Nephron progenitor cell (in vitro differentiated cells): ENCODE results near the gene DNAJA4.

Source experiments
- DNase-seq: peaks from one replicate; pipeline ENCODE4 v3.0.0; 2021
- H3K27ac Mint-ChIP-seq: 2 replicates; pipeline ENCODE4 v1.8.0; 2021; ENCODE audit warnings: mild to moderate bottlenecking, moderate library complexity, mixed read lengths
- H3K27me3 Mint-ChIP-seq: 2 replicates; pipeline ENCODE4 v1.8.0; 2021; ENCODE audit warnings: mild to moderate bottlenecking, low read depth, mixed read lengths; ENCODE audit not compliant: poor library complexity
- H3K36me3 Mint-ChIP-seq: 2 replicates; pipeline ENCODE4 v1.8.0; 2021; ENCODE audit warnings: low read depth, mixed read lengths
- H3K4me1 Mint-ChIP-seq: 2 replicates; pipeline ENCODE4 v1.8.0; 2021; ENCODE audit warnings: mixed read lengths
- H3K4me3 Mint-ChIP-seq: 2 replicates; pipeline ENCODE4 v1.8.0; 2021; ENCODE audit warnings: mild to moderate bottlenecking, moderate library complexity, mixed read lengths
- H3K9me3 Mint-ChIP-seq: 2 replicates; pipeline ENCODE4 v1.8.0; 2021; ENCODE audit warnings: mild to moderate bottlenecking, moderate library complexity, mixed read lengths
- TF ChIP-seq, protein P1 (sequence below): fragments of 200-600 bp; sonication (generic); IDR thresholded peaks from 2 replicates; pipeline ENCODE4 v1.5.0; 2021; ENCODE audit warnings: antibody characterized with exemption

Gene DNAJA4

DNA sequence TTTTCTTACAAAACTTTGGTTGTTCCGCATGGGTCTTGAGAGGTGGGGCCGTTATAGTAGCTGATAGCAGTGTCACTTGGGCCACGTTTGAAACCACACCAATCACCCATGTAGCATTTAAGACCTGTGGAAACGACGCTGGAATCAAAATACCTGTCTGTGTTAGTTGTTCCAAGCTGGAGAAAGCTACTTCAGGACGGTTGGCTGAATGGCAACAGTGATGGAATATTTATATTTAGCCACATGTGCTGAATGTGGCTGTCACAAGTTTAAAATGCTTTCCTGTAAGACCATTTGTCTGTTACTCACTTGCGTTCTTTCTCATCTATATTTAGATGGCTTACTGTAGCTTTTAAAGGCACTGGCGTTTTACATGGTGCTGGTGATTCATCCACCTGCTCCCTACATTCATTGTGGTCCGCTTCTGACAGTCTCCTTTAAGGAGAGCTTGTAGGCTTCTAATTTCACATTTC, 1.4 kb downstream of the DNAJA4 start:
- Mint-ChIP-seq H3K9me3 (no peaks in the 10 kb centered on the region), H3K4me1 (no peaks in the 10 kb centered on the region), H3K4me3 (no peak overlapping the region), H3K27ac (no peak overlapping the region), H3K27me3 (peaks cover 37% of the 10 kb centered on the region), H3K36me3 (no peaks in the 10 kb centered on the region)
- no peak for DNase-seq
- TF ChIP-seq, protein P1, sequence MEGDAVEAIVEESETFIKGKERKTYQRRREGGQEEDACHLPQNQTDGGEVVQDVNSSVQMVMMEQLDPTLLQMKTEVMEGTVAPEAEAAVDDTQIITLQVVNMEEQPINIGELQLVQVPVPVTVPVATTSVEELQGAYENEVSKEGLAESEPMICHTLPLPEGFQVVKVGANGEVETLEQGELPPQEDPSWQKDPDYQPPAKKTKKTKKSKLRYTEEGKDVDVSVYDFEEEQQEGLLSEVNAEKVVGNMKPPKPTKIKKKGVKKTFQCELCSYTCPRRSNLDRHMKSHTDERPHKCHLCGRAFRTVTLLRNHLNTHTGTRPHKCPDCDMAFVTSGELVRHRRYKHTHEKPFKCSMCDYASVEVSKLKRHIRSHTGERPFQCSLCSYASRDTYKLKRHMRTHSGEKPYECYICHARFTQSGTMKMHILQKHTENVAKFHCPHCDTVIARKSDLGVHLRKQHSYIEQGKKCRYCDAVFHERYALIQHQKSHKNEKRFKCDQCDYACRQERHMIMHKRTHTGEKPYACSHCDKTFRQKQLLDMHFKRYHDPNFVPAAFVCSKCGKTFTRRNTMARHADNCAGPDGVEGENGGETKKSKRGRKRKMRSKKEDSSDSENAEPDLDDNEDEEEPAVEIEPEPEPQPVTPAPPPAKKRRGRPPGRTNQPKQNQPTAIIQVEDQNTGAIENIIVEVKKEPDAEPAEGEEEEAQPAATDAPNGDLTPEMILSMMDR = no peak

DNA sequence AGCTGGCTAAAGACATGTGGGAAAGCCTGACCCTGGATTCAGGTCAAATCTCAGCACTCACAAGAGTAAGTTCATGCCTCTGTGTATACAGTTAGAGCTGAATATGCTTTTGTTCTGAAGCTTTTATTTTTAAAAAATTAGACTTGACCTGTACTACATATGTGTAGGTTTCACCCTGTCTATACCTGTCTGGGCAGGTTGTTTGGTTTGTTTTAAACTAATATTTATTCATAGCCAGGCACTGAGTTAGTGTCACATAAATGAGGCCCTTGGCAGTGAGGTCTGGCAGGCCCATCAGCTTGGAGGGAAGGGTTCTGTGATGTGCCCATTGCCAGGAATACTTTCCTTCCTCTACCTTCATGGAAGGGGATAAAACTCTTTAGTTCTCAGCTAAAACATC, 1.9 kb downstream of the DNAJA4 start:
- TF ChIP-seq, protein P1 = no peak
- Mint-ChIP-seq H3K27me3 (peaks cover 37% of the 10 kb centered on the region), H3K9me3 (no peaks in the 10 kb centered on the region), H3K4me3 (no peak overlapping the region), H3K4me1 (no peaks in the 10 kb centered on the region), H3K36me3 (no peaks in the 10 kb centered on the region), H3K27ac (no peak overlapping the region)
- DNase-seq = no peak

DNA sequence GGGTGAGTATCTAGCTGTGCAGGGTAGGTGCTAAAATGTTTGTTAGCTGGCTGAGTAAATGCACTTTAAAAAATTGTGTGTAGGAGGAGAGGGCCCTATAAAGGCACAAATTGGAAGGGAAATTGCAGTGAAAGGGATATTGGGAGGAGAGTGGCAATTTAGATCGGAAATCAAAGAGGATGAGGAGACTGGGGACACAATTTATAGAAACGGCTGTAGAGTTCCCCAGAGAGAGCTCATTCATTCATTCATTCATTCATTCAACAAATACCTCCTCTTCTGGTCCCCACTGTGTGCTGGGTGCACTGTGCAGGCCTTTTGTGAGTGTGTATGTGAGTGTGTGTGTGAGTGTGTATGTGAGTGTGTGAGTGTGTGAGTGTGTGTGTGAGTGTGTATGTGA, 2.4 kb downstream of the DNAJA4 start:
- Mint-ChIP-seq H3K36me3 (no peaks in the 10 kb centered on the region), H3K27me3 (peaks cover 37% of the 10 kb centered on the region), H3K27ac (no peak overlapping the region), H3K4me3 (no peak overlapping the region), H3K9me3 (no peaks in the 10 kb centered on the region), H3K4me1 (no peaks in the 10 kb centered on the region)
- no peak for DNase-seq
- TF ChIP-seq, protein P1 = no peak

DNA sequence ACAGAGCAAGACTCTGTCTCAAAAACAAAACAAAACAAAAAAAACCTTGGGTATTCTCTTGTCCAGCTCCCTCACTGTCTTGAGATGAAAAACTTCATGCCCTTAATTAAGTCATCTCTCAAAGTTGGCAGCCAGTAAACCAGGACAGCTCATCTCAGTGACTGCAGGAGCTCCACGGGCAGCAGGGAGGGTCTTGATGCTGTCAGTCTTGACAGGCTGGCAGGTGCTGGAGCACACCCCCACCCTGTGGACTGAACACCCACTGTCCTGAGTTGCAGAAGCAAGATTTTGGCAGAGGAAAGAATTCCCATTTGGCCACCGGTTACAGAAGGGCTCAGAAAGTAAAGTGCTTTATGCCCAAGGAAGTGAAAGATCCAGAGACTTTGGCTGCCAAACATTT, 8.0 kb downstream of the DNAJA4 start:
- H3K4me3 Mint-ChIP-seq = no peak overlapping the region
- H3K36me3 Mint-ChIP-seq = no peaks in the 10 kb centered on the region
- TF ChIP-seq, protein P1 = no peak
- H3K27me3 Mint-ChIP-seq = peaks cover 30% of the 10 kb centered on the region
- H3K4me1 Mint-ChIP-seq = no peaks in the 10 kb centered on the region
- no peak for DNase-seq
- H3K27ac Mint-ChIP-seq = no peak overlapping the region
- no peaks in the 10 kb centered on the region for H3K9me3 Mint-ChIP-seq

DNA sequence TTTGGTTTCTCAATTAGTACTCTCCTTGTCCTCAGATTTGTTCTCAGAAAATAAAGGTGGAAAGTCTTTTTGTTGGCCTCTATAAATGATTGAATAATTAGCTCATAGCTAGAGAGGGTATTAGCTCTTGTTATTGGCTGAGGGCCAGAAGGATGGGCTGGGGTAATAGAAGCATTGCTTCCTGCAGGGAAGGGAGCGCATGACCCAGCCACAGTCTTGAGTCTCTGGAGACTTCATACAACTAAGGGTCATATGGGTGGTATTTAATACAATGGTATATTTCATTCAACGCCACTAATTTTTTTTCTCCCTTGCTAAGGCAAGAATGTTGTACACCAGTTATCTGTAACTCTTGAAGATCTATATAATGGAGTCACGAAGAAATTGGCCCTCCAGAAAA, 8.4 kb downstream of the DNAJA4 start:
- no peaks in the 10 kb centered on the region for H3K36me3 Mint-ChIP-seq
- no peaks in the 10 kb centered on the region for H3K9me3 Mint-ChIP-seq
- H3K27me3 Mint-ChIP-seq = peaks cover 26% of the 10 kb centered on the region
- DNase-seq = no peak
- TF ChIP-seq, protein P1 = no peak
- H3K4me1 Mint-ChIP-seq = no peaks in the 10 kb centered on the region
- H3K4me3 Mint-ChIP-seq = no peak overlapping the region
- no peak overlapping the region for H3K27ac Mint-ChIP-seq

DNA sequence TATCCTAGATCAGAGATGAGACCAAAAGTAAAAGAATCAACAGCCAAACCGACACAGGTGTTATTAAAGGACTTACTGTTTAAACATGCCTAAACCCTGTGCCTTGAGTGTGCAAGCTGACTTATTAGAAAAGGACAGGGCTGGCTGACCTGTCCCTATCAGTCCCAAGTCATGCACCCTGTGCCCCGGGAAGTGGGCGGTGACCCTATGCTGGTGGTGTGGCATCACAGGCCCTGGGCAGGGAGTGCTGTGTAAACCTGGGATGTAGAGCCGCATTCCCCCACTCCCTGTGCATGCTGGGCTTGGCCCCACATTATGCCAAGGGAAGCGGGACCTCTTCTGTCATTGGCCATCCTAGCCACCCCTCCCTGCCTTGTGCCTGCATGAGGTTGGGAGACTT, 10.6 kb downstream of the DNAJA4 start:
- DNase-seq = no peak
- TF ChIP-seq, protein P1 = no peak
- Mint-ChIP-seq H3K27ac (no peak overlapping the region), H3K4me1 (no peaks in the 10 kb centered on the region), H3K36me3 (peaks cover 3% of the 10 kb centered on the region), H3K9me3 (no peaks in the 10 kb centered on the region), H3K27me3 (peaks cover 13% of the 10 kb centered on the region), H3K4me3 (no peak overlapping the region)
